Ovary (tissue), 3 donors: ENCODE data around the gene TMEM250.

Experiments used
- POLR2A ChIP-seq: fragments of 450-650 bp; IDR thresholded peaks from one replicate; pipeline ENCODE4 v1.6.1; 2017; ENCODE audit warnings: antibody characterized with exemption, mild to moderate bottlenecking, moderate library complexity
- TF ChIP-seq, protein P1 (sequence below), 3 donors: fragments of 450-650 bp in 2 of 3; fragments of 200-600 bp in 1 of 3; IDR thresholded peaks; one replicate each; pipeline versions ENCODE4 v1.5.1 to v1.8.0; 2016 to 2022; ENCODE audit warnings: antibody characterized with exemption in 3 of 3, mild to moderate bottlenecking in 1 of 3
- donor health status: DM: no; HTN: no; CAD: no.

DNA sequence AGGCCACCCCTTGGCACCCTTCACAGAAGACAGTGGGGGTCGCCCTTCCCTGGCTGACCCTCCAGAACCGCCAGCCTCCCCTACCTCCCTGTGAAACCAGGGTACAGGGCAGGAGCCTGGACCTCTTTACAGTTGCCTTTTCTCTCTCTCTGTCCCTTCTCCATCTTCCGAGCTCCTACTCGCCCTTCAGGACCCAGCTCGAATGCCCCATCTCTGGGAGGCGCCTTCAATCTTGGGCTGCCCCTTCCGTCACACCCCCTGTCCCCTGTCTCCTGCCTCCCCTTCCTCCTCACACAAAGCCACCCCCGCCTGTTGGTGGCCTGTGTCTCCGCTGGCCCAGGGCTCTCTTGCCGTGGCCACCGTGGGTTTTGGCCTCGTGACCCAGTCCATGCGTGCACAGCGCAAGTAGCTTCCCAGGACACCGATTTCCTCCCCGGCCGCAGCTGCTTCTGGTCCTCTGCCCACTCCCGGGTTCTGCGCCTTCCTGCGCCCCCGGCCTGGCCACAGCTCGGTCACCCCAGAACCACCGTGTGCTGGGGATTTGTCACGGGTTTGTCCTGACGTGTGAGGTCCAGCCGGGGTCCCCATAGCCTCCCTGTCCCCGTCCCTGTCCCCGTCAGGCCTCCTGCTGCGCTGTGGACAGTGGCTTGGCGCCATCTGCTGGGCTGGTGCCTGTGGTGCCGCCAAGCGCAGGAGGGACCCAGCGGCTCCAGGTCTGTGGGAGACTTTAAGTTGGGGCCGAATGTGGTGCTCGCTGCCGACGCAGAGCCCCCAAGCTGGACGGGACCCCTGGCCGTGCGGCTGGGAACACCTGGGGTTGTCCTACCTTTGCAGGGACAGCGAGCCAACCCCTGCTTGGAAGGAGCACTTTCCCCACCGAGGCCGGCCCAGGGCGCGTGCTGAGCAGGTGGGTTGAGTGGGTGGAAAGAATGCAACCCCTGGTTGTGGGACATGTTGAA, 4.0 kb upstream of the TMEM250 start:
- TF ChIP-seq, protein P1, sequence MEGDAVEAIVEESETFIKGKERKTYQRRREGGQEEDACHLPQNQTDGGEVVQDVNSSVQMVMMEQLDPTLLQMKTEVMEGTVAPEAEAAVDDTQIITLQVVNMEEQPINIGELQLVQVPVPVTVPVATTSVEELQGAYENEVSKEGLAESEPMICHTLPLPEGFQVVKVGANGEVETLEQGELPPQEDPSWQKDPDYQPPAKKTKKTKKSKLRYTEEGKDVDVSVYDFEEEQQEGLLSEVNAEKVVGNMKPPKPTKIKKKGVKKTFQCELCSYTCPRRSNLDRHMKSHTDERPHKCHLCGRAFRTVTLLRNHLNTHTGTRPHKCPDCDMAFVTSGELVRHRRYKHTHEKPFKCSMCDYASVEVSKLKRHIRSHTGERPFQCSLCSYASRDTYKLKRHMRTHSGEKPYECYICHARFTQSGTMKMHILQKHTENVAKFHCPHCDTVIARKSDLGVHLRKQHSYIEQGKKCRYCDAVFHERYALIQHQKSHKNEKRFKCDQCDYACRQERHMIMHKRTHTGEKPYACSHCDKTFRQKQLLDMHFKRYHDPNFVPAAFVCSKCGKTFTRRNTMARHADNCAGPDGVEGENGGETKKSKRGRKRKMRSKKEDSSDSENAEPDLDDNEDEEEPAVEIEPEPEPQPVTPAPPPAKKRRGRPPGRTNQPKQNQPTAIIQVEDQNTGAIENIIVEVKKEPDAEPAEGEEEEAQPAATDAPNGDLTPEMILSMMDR (IDR thresholded peaks at IDR 0.05) = peak; percentile 97 to 99 (median 99)
- TF ChIP-seq POLR2A = peak; percentile 28
